Common myeloid progenitor, CD34-positive (primary cell): ENCODE results near the gene CD69.

Experiments used
- CTCF ChIA-PET: fragments of 350-600 bp; sonication (Branson Sonifier 250); formaldehyde crosslinking; loops from one replicate; lab custom pipeline; 2021; ENCODE audit warnings: antibody characterized with exemption; lab: Charles Lee
- POLR2A ChIA-PET: fragments of 350-600 bp; sonication (Branson Sonifier 250); formaldehyde crosslinking; loops from one replicate; lab custom pipeline; 2021; ENCODE audit warnings: antibody characterized with exemption; lab: Charles Lee
- DNase-seq, 3 donors: peaks; one replicate each; pipeline versions ENCODE4 v3.0.0 to v3.0.0-alpha.2; 2013
- H3K27ac ChIP-seq, 2 experiments: 1 replicate in 1 of 2; 2 replicates in 1 of 2; pipeline ENCODE4 v1.7.0; 2013; ENCODE audit warnings: inconsistent platforms in 2 of 2, low read length in 2 of 2, mild to moderate bottlenecking in 2 of 2, low read depth in 1 of 2, moderate library complexity in 1 of 2; ENCODE audit not compliant: severe bottlenecking in 2 of 2, insufficient read depth in 1 of 2, poor library complexity in 1 of 2
- H3K27me3 ChIP-seq, 5 experiments: replicated peaks in 2 of 5; 1 replicate in 3 of 5; 2 replicates in 2 of 5; pipeline versions ENCODE4 v1.6.1 to v1.7.0; 2013; ENCODE audit warnings: low read length in 4 of 5, mild to moderate bottlenecking in 2 of 5, moderate library complexity in 2 of 5, inconsistent platforms in 1 of 5; ENCODE audit not compliant: insufficient read depth in 5 of 5, control insufficient read depth in 4 of 5
- H3K36me3 ChIP-seq, 4 experiments: 1 replicate in 2 of 4; 2 replicates in 2 of 4; pipeline versions ENCODE4 v1.6.1 to v1.7.0; 2013; ENCODE audit warnings: low read length in 3 of 4, control low read depth in 1 of 4, mild to moderate bottlenecking in 1 of 4; ENCODE audit not compliant: control insufficient read depth in 4 of 4, insufficient read depth in 4 of 4
- H3K4me1 ChIP-seq, 4 experiments: 1 replicate in 3 of 4; 2 replicates in 1 of 4; pipeline versions ENCODE4 v1.6.1 to v1.7.1; 2013; ENCODE audit warnings: low read length in 3 of 4, mild to moderate bottlenecking in 3 of 4, control low read depth in 1 of 4, inconsistent platforms in 1 of 4, moderate library complexity in 1 of 4; ENCODE audit not compliant: control insufficient read depth in 4 of 4, insufficient read depth in 4 of 4; ENCODE audit errors: control extremely low read depth in 1 of 4
- H3K4me3 ChIP-seq, 7 experiments: 1 replicate in 4 of 7; 2 replicates in 3 of 7; pipeline versions ENCODE4 v1.5.1 to v1.7.0; 2013; ENCODE audit warnings: mild to moderate bottlenecking in 7 of 7, low read length in 6 of 7, moderate library complexity in 6 of 7, inconsistent platforms in 2 of 7, low read depth in 2 of 7, control low read depth in 1 of 7; ENCODE audit not compliant: insufficient read depth in 4 of 7, control insufficient read depth in 1 of 7; ENCODE audit errors: extremely low read depth in 1 of 7
- H3K9me3 ChIP-seq, 5 experiments: 1 replicate in 4 of 5; 2 replicates in 1 of 5; pipeline versions ENCODE4 v1.6.1 to v1.7.1; 2013; ENCODE audit warnings: low read length in 4 of 5, mild to moderate bottlenecking in 2 of 5, inconsistent platforms in 1 of 5, low read depth in 1 of 5, moderate library complexity in 1 of 5; ENCODE audit not compliant: control insufficient read depth in 4 of 5, insufficient read depth in 2 of 5; ENCODE audit errors: control extremely low read depth in 1 of 5
- WGBS: methylation state at CpG from one replicate; pipeline ENCODE4 v1.1.5; 2013; ENCODE audit not compliant: insufficient coverage; 5-methylcytosine and 5-hydroxymethylcytosine counted together

CD69 gene

GRCh38 chr12:9799961-9800360, 39.3 kb upstream of the CD69 start:
- Histone ChIP-seq H3K27ac (no peak overlapping the region), H3K4me1 (peaks cover 21 to 40% (median 30%) of the 10 kb centered on the region in 4 experiments), H3K4me3 (no peak overlapping the region), H3K9me3 (no peaks in the 10 kb centered on the region), H3K36me3 (no peaks in the 10 kb centered on the region), H3K27me3 (no peaks in the 10 kb centered on the region)
- 100% methylated on average over 1 of the region's 1 CpG for WGBS
- ChIA-PET POLR2A (interaction anchor here (3.3 to 3.8 kb wide), 2 partner anchors 41 to 49 kb away, joined by 22 read pairs; no protein-coding TSS in a partner anchor), CTCF (interaction anchor here (0.6 to 10.7 kb wide), 7 partner anchors 9 to 127 kb away, joined by 4 to 437 read pairs (median 15); partner anchors contain the start of gene CD69)
- no peak for DNase-seq

- 57% methylated on average over 3 of the region's 7 CpGs for WGBS
- no peak overlapping the region for H3K4me3 ChIP-seq
- peak; percentile 91 to 96 (median 93) for DNase-seq
- no peaks in the 10 kb centered on the region for H3K36me3 ChIP-seq
- no peaks in the 10 kb centered on the region for H3K9me3 ChIP-seq
- POLR2A ChIA-PET = interaction anchor here (1.1 to 3.8 kb wide), 4 partner anchors 36 to 47 kb away, joined by 4 to 22 read pairs (median 22); partner anchors contain the start of gene CD69
- H3K4me1 ChIP-seq = peaks cover 29 to 59% (median 47%) of the 10 kb centered on the region in 4 experiments
- peak overlapping the region in 1 of 2 experiments; percentile 27 for H3K27ac ChIP-seq
- CTCF ChIA-PET = interaction anchor here (0.6 to 10.7 kb wide), 22 partner anchors 8 to 372 kb away, joined by 3 to 437 read pairs (median 4); partner anchors contain the start of genes CD69 and CLEC12B
- no peaks in the 10 kb centered on the region for H3K27me3 ChIP-seq
Measured at GRCh38 chr12:9797722-9798619, 37.3 kb upstream of the CD69 start.

GRCh38 chr12:9796971-9797370, 36.3 kb upstream of the CD69 start:
- Histone ChIP-seq H3K4me1 (peaks cover 32 to 66% (median 52%) of the 10 kb centered on the region in 4 experiments), H3K27me3 (no peaks in the 10 kb centered on the region), H3K36me3 (no peaks in the 10 kb centered on the region), H3K9me3 (no peaks in the 10 kb centered on the region), H3K4me3 (peak overlapping the region in 4 of 7 experiments; percentile 6 to 60 (median 24)), H3K27ac (peak overlapping the region in 1 of 2 experiments; percentile 65)
- CTCF ChIA-PET = interaction anchor here (0.7 to 10.7 kb wide), 11 partner anchors 16 to 164 kb away, joined by 3 to 437 read pairs (median 4); partner anchors contain the start of gene CD69
- WGBS = no CpG with 5 or more reads among the region's 7 CpGs
- POLR2A ChIA-PET = interaction anchor here (1.1 to 3.8 kb wide), 4 partner anchors 35 to 46 kb away, joined by 4 to 22 read pairs (median 22); partner anchors contain the start of gene CD69
- peak in 1 of 3 donors; percentile 16 for DNase-seq

GRCh38 chr12:9796346-9796745, 35.6 kb upstream of the CD69 start:
- Histone ChIP-seq H3K9me3 (no peaks in the 10 kb centered on the region), H3K4me3 (peak overlapping the region in 2 of 7 experiments; percentile 6 to 37), H3K27ac (peak overlapping the region in 1 of 2 experiments; percentile 65), H3K4me1 (peaks cover 32 to 67% (median 52%) of the 10 kb centered on the region in 4 experiments), H3K27me3 (no peaks in the 10 kb centered on the region), H3K36me3 (no peaks in the 10 kb centered on the region)
- ChIA-PET POLR2A (interaction anchor here (2.4 to 3.3 kb wide), 2 partner anchors 35 to 38 kb away, joined by 21 to 22 read pairs; partner anchors contain the start of gene CD69), CTCF (interaction anchor here (1.2 to 10.7 kb wide), 3 partner anchors 18 to 125 kb away, joined by 3 to 437 read pairs (median 37); partner anchors contain the start of gene CD69)
- no CpG with 5 or more reads among the region's 5 CpGs for WGBS
- no peak for DNase-seq

GRCh38 chr12:9795945-9796344, 35.2 kb upstream of the CD69 start:
- no peaks in the 10 kb centered on the region for H3K27me3 ChIP-seq
- ChIA-PET POLR2A (interaction anchor here (0.6 to 2.3 kb wide), 2 partner anchors 35 to 39 kb away, joined by 3 to 16 read pairs; partner anchors contain the start of gene CD69), CTCF (interaction anchor here (5.3 to 10.7 kb wide), 2 partner anchors 18 to 42 kb away, joined by 37 to 437 read pairs; partner anchors contain the start of gene CD69)
- no peaks in the 10 kb centered on the region for H3K9me3 ChIP-seq
- peak overlapping the region in 1 of 2 experiments; percentile 65 for H3K27ac ChIP-seq
- WGBS = no CpG with 5 or more reads among the region's 2 CpGs
- peak overlapping the region in 1 of 7 experiments; percentile 37 for H3K4me3 ChIP-seq
- no peaks in the 10 kb centered on the region for H3K36me3 ChIP-seq
- DNase-seq = no peak
- peaks cover 32 to 71% (median 52%) of the 10 kb centered on the region in 4 experiments for H3K4me1 ChIP-seq

- Histone ChIP-seq H3K36me3 (no peaks in the 10 kb centered on the region), H3K9me3 (peaks cover 0 to 2% (median 0%) of the 10 kb centered on the region in 5 experiments), H3K4me1 (peaks cover 32 to 71% (median 52%) of the 10 kb centered on the region in 4 experiments), H3K4me3 (peak overlapping the region in 5 of 7 experiments; percentile 21 to 65 (median 30)), H3K27ac (peak overlapping the region in 1 of 2 experiments; percentile 70), H3K27me3 (no peaks in the 10 kb centered on the region)
- POLR2A ChIA-PET = interaction anchor here (1.1 to 2.3 kb wide), 4 partner anchors 34 to 43 kb away, joined by 3 to 16 read pairs (median 4); partner anchors contain the start of gene CD69
- CTCF ChIA-PET = interaction anchor here (0.6 to 10.7 kb wide), 6 partner anchors 8 to 53 kb away, joined by 3 to 437 read pairs (median 4); partner anchors contain the start of gene CD69
- peak in 2 of 3 donors; percentile 53 to 60 for DNase-seq
- WGBS = 46% methylated on average over 2 of the region's 2 CpGs
Measured at GRCh38 chr12:9794484-9795093, 33.9 kb upstream of the CD69 start.
